IPS-NIHi11 (cell line): Measurements from ENCODE around the gene OGFOD3.
A peak's percentile ranks its signal among the peaks of the same experiment; 100 is the strongest.
"Not testable (repeated sequence)": the region's sequence is repeated elsewhere in the genome, so short reads cannot be mapped to it uniquely, and the experiment has no call there.

Experiments used
- DNase-seq: peaks from one replicate; pipeline ENCODE4 v3.0.0; 2012; ENCODE audit warnings: mixed read lengths, low spot score

The OGFOD3 gene

GRCh38 chr17:82373072-82373452, 45.3 kb downstream of the OGFOD3 start:
- not testable (repeated sequence) for DNase-seq

- peak; percentile 17 for DNase-seq
Measured at GRCh38 chr17:82372249-82373071, 45.9 kb downstream of the OGFOD3 start.

- DNase-seq = peak; percentile 66
Measured at GRCh38 chr17:82371333-82372248, 46.8 kb downstream of the OGFOD3 start, which contains the start of gene UTS2R. TSS of gene UTS2R (plus strand) at chr17:82371765. CDS start at chr17:82374325, 2,560 bp downstream.

DNA sequence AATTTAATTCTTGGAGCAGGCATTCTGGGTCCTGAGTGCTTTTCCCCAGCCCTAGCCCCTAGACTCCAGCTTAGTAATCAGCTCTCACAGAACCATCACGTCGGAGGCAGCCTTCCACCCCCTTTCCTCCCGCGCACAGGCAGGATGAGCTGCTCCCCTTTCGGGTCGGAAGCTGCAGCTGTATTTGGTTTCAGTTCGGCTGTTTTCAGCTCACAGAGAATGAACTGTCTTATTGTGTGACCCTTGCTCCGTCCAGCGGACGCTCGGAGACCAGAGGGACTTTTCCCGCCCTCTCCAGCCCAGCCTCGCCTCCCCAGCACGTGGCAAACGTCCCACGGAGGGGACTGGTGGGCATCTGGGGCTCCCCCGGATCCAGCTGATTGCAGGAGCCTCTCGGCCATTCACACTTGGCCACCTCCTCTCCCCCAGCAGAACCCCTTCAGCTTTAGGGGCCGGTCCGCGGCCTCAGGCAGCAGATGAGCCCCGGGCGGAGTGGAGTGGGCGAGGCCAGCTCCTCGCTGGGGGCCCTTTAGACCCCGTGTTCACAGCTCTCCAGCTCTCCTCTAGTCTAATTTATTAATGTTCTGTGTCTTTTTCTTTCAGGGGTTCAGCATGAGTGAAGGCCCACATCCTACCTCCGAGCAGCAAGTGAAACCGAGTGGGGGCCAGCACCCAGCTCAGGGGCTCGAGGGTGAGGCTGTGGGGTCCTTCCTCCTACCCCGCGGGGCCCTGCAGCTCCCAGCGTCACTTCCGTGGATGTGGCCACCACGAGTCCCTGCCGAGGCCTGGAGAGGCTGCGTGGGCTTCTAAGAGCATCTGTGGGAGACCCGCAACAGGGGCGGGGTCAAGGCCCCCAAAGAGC, 47.7 kb downstream of the OGFOD3 start:
- DNase-seq = peak; percentile 21

DNA sequence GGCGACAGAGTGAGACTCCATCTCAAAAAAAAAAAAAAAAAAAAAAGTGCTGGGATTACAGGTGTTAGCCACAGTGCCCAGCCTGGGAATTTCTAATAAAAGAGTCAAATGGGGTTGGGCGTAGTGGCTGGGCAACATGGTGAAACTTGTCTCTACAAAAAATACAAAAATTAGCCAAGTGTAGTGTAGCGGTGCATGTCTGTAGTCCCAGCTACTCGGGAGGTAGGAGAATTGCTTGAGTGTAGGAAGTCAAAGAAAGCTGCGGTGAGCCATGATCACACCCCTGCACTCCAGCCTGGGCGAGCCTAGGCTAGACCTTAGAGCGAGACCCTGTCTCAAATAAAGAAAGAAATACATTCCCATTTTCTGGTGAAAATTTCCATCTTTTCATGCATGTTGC, 49.2 kb downstream of the OGFOD3 start:
- DNase-seq = no peak

DNA sequence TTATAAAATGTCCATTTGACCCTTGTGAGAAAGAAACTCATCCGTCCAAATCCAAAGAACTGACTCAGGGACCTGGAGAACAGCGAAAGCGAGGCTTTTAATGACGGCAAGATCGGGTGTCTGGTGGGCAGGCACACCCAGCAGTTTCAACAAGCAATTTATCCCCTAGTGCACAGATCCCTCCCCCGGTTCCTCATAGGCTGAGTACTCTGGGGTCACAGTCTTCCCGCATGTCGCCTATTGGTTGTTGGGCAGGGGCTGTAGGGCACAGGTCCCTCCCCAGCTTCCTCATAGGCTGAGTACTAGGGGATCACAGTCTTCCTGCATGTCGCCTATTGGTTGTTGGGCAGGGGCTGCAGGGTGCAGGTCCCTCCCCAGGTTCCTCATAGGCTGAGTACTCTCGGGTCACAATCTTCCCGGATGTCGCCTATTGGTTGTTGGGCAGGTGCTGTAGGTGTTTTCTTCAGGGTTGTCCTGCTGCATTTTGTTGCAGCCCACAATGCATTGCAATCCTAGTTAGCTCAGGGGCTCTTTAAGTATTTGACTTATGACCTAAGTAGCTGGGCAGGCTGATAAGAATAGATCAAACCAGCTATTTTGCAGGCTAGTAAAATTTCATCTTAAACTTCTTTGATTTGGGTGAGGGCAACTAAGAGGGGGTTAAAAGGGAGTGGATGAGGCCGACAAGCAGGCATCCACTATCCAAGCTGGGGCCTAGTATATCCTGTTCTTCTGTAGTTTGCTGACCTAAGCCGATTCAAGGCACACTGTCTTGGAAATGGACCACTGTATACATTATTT, 50.5 kb downstream of the OGFOD3 start:
- no peak for DNase-seq

- no peak for DNase-seq
Measured at GRCh38 chr17:82366749-82367148, 51.6 kb downstream of the OGFOD3 start.

DNA sequence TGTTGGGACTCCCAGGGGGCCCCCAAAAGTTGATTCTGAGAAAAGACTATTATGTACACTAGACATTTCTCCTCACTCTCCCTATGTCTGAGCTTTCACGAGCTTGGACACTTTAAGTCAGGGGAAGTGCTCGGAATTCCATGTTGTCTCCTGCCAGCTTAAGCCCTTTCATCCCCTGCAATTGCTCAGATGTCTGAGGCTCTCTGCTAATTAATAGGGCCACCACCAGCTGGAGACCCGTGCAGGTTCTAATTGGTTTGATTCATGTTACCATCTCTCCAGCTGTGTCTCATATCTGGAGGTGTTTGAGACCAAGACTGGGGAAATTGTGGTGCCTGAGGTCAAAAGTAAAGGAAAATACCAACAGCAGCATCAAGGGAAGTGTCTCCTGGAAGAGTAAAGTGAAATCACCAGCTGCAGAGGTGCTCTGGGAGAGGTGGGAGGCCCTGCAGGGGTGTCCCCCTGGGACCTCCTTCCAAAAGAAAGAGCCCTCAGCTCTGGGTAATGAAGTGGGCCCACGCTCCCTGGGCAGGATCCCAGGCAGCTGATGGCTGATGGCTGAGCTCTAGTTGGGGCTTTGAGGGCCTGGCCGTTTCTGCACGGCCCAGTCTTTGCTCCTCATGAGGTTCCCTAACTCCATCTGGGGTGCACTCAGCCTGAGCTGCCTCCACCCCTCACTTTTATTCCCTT, 52.6 kb downstream of the OGFOD3 start:
- no peak for DNase-seq

DNA sequence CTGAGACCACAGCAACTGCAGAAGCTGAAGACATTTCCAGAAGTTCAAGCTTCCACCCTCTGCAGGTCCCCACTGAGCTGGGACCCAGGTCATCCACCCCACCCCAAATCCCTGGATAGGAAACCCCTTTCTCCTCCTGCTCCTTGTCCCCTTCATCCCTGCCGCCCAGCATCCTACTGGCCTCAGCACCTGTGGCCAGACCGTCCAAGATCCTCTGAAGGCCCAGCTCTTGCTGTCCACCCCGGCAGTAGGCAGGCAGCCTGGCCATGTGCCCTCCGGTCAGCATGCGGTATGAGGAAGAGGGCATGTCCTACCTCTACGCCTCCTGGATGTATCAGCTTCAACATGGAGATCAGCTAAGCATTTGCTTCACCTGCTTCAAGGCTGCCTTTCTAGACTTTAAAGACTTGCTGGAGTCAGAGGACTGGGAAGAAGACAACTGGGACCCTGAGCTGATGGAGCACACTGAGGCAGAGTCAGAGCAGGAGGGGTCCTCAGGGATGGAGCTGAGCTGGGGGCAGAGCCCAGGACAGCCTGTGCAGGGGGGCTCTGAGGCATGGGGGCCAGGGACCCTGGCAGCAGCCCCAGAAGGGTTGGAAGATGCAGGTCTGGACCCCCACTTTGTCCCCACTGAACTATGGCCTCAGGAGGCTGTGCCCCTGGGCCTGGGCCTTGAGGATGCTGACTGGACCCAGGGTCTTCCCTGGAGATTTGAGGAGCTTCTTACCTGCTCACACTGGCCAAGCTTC, 56.3 kb downstream of the OGFOD3 start:
- DNase-seq = no peak

DNA sequence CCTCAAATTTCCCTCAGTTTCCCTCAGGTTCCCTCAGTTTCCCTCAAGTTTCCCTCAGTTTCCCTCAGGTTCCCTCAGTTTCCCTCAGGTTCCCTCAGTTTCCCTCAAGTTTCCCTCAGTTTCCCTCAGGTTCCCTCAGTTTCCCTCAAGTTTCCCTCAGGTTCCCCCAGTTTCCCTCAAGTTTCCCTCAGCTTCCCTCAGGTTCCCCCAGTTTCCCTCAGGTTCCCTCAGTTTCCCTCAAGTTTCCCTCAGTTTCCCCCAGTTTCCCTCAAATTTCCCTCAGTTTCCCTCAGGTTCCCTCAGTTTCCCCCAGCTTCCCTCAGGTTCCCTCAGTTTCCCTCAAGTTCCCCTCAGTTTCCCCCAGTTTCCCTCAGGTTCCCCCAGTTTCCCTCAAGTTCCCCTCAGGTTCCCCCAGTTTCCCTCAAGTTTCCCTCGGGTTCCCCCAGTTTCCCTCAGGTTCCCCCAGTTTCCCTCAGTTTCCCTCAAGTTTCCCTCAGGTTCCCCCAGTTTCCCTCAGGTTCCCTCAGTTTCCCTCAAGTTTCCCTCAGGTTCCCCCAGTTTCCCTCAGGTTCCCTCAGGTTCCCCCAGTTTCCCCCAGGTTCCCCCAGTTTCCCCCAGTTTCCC, 58.8 kb downstream of the OGFOD3 start:
- not testable (repeated sequence) for DNase-seq

- no peak for DNase-seq
Measured at GRCh38 chr17:82358465-82359350, 59.7 kb downstream of the OGFOD3 start, which contains the start of gene TEX19. TSS of gene TEX19 (plus strand) at chr17:82359247. CDS start at chr17:82362151, 2,904 bp downstream.

DNA sequence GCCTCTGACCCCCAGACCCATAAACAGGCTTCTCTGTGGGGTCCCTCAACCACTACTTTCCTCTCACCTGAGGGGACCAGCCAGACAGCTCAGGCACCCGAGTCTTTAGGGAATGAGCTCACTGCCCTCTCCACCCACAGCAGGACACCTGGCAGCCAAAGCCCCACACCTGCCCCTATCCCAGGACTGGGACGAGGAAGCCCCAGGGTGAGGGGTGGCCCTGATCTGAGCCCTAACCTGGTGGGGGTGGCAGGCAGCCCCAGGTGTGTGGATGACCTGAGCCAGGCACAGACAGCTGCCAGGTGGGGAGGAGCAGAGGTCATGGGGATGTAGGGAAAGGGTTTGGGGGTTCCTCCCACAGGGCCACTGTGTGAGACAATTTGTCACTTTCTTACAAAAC, 61.0 kb downstream of the OGFOD3 start:
- no peak for DNase-seq

- DNase-seq = peak; percentile 72
Measured at GRCh38 chr17:82356845-82357355, 61.5 kb downstream of the OGFOD3 start.

DNA sequence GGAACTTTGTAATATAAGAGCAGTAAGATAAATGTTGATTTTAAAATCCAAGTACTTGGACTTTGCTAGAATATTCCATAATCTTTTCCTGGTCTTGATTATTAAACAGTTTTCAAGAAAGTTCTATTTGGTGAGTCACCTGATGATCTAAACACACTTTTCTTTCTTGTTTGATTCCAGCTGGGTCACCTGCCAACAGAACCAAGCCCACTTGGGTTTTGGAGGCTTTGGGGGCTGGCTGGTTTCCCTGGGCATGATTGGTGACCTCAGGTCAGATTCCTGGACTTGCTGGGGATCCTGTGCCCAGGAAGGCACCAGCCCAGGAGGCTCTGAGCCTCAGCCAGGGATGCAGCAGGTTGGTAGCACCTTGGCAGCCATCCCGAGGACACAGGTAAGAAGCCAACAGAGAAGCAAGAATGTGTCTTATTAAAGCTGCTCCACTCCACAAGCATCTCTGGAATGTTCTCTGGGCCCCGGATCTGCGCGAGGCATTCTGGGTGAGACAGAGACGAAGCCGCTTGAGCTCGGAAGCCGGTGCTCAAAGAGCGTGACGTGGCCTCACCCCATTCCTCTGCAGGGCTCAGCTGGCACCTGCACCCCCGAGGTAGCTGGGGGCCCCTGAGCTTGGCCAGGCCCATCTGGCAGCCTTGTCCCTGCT, 62.5 kb downstream of the OGFOD3 start:
- no peak for DNase-seq

DNA sequence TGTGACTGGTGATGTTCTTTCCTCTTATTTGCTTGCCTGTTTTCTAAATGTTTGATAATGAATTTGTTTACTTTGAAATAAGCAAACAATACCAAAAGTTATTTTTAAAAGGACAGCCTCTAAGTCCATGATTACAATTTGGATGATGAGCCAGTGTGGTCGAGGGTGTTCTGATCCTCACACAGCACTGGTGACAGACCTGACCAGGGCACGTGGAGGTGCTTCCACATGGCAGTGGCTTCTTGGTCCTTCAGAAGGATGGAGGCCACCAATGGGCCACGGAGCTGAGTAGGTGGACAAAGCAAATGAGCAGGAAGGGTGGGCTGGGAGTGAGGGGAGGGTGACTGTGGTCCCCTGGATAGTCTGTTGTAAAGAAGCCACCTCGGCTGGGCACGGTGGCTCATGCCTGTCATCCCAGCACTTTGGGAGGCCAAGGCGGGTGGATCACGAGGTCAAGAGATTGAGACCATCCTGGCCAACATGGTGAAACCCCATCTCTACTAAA, 63.5 kb downstream of the OGFOD3 start:
- no peak for DNase-seq

- no peak for DNase-seq
Measured at GRCh38 chr17:82353484-82353883, 64.9 kb downstream of the OGFOD3 start.
